NOMO-1 treated with dmso at 0.1 percent for 144 hours (cell line): ENCODE results near the gene KLF4.
"Not testable (repeated sequence)": the region's sequence is repeated elsewhere in the genome, so short reads cannot be mapped to it uniquely, and the experiment has no call there.

Experiments
- DNase-seq: peaks from one replicate; lab custom pipeline; 2025; ENCODE audit not compliant: unreplicated experiment; lab: John Stamatoyannopoulos, UW

KLF4 gene

GRCh38 chr9:107489687-107490605 is at the start of gene KLF4:
Gene KLF4, minus strand, starts transcription at chr9:107489769. Its CDS starts 597 bp downstream, at chr9:107489172.
- DNase-seq = peak; percentile 79

- no peak for DNase-seq
Measured at GRCh38 chr9:107536462-107536861, 46.9 kb upstream of the KLF4 start.

GRCh38 chr9:107534510-107535078 is 45.0 kb upstream of the KLF4 start:
- DNase-seq = no peak

GRCh38 chr9:107530679-107531078 is 41.1 kb upstream of the KLF4 start:
- no peak for DNase-seq

- no peak for DNase-seq
Measured at GRCh38 chr9:107528686-107529085, 39.1 kb upstream of the KLF4 start.

- DNase-seq = no peak
Measured at GRCh38 chr9:107523539-107523938, 34.0 kb upstream of the KLF4 start.

GRCh38 chr9:107520186-107520585 is 30.6 kb upstream of the KLF4 start:
- DNase-seq = no peak

GRCh38 chr9:107518037-107518807 is 28.7 kb upstream of the KLF4 start:
- no peak for DNase-seq

GRCh38 chr9:107513464-107514100 is 24.0 kb upstream of the KLF4 start:
- peak; percentile 57 for DNase-seq

GRCh38 chr9:107504585-107505455 is 15.3 kb upstream of the KLF4 start:
- DNase-seq = no peak

GRCh38 chr9:107502464-107502863 is 12.9 kb upstream of the KLF4 start:
- DNase-seq = no peak

- not testable (repeated sequence) for DNase-seq
Measured at GRCh38 chr9:107500421-107501200, 11.0 kb upstream of the KLF4 start.

GRCh38 chr9:107496976-107497375 is 7.4 kb upstream of the KLF4 start:
- DNase-seq = no peak

- no peak for DNase-seq
Measured at GRCh38 chr9:107492381-107492970, 2.9 kb upstream of the KLF4 start.

- no peak for DNase-seq
Measured at GRCh38 chr9:107491081-107492053, 1.8 kb upstream of the KLF4 start.

- not testable (repeated sequence) for DNase-seq
Measured at GRCh38 chr9:107490606-107490970, 1.0 kb upstream of the KLF4 start.

- no peak for DNase-seq
Measured at GRCh38 chr9:107489144-107489673, 360 bp downstream of the KLF4 start.
